Endodermal cell (in vitro differentiated cells): ENCODE data around the gene TNIK. TPM values are rescaled to one million over a fixed set of nuclear protein-coding genes. Genes with fewer than 3 reads are reported as not detected.

Source experiments
- DNase-seq: peaks from one replicate; pipeline ENCODE4 v3.0.0-alpha.2; 2017
- H3K27ac ChIP-seq: 2 replicates; pipeline ENCODE4 v1.5.1; 2013; ENCODE audit warnings: mild to moderate bottlenecking, low read depth, low read length, moderate library complexity
- H3K27me3 ChIP-seq: 2 replicates; pipeline ENCODE4 v1.6.1; 2013; ENCODE audit warnings: mild to moderate bottlenecking, low read length, moderate library complexity; ENCODE audit not compliant: insufficient read depth, control insufficient read depth, poor library complexity, severe bottlenecking
- H3K36me3 ChIP-seq: 2 replicates; pipeline ENCODE4 v1.7.0; 2013; ENCODE audit warnings: mild to moderate bottlenecking, low read length, moderate library complexity; ENCODE audit not compliant: control insufficient read depth, insufficient read depth
- H3K4me1 ChIP-seq: one replicate; pipeline ENCODE4 v1.7.0; 2013; ENCODE audit warnings: low read length; ENCODE audit not compliant: control insufficient read depth, insufficient read depth
- H3K4me3 ChIP-seq: 2 replicates; pipeline ENCODE4 v1.5.1; 2013; ENCODE audit warnings: mild to moderate bottlenecking, low read length, moderate library complexity
- H3K9ac ChIP-seq: 2 replicates; pipeline ENCODE4 v1.6.1; 2013; ENCODE audit warnings: mild to moderate bottlenecking, low read length, moderate library complexity; ENCODE audit not compliant: poor library complexity, severe bottlenecking; ENCODE audit errors: extremely low read depth
- H3K9me3 ChIP-seq: 2 replicates; pipeline ENCODE4 v1.6.1; 2013; ENCODE audit warnings: mild to moderate bottlenecking, low read length, moderate library complexity; ENCODE audit not compliant: control insufficient read depth
- H3K27ac Mint-ChIP-seq: 2 replicates; pipeline ENCODE4 v1.8.0; 2020; ENCODE audit warnings: mixed read lengths
- H3K27me3 Mint-ChIP-seq: 2 replicates; pipeline ENCODE4 v1.8.0; 2021; ENCODE audit warnings: mild to moderate bottlenecking, mixed read lengths; ENCODE audit not compliant: insufficient read depth
- H3K36me3 Mint-ChIP-seq: 2 replicates; pipeline ENCODE4 v1.8.0; 2020; ENCODE audit warnings: low read depth, mixed read lengths
- H3K4me1 Mint-ChIP-seq: 2 replicates; pipeline ENCODE4 v1.8.0; 2020; ENCODE audit warnings: mixed read lengths
- H3K4me3 Mint-ChIP-seq: 2 replicates; pipeline ENCODE4 v1.8.0; 2020; ENCODE audit warnings: mild to moderate bottlenecking, moderate library complexity, mixed read lengths
- H3K9me3 Mint-ChIP-seq: 2 replicates; pipeline ENCODE4 v1.8.0; 2020; ENCODE audit warnings: mild to moderate bottlenecking, mixed read lengths
- CTCF ChIP-seq: fragments of 200-600 bp; sonication (generic); conservative IDR thresholded peaks from 2 replicates; pipeline ENCODE4 v1.5.0; 2021; ENCODE audit warnings: antibody characterized with exemption, mild to moderate bottlenecking
- WGBS, 2 experiments: methylation state at CpG; one replicate each; pipeline versions ENCODE4 v1.1.5 to v1.1.7; 2013; ENCODE audit warnings: missing lambda C conversion rate in 2 of 2, mixed read lengths in 1 of 2; ENCODE audit not compliant: insufficient coverage in 1 of 2, insufficient read length in 1 of 2; 5-methylcytosine and 5-hydroxymethylcytosine counted together
- total RNA-seq, 2 donors: library from RNA; stranded (reverse); fragmentation: NEBNext Ultra II Directional in 1 of 2; extraction: Animal tissue kit (Norgen Biotek cat#: 25700) in 1 of 2; gene quantifications; 2 replicates in 1 of 2; 3 replicates in 1 of 2; pipeline ENCODE4 v1.2.1, GENCODE V29; 2021

TNIK gene
- total RNA-seq, 2 donors from 2014 or later: 12.2 to 14.9 TPM

- H3K9me3 Mint-ChIP-seq: no peaks in the 10 kb centered on the region
- no peak for DNase-seq
- H3K9ac ChIP-seq: no peak overlapping the region
- no peak for TF ChIP-seq CTCF
- peaks cover 2% of the 10 kb centered on the region for H3K27me3 Mint-ChIP-seq
- no peaks in the 10 kb centered on the region for H3K36me3 Mint-ChIP-seq
- H3K4me1 Mint-ChIP-seq: peaks cover 9% of the 10 kb centered on the region
- no peaks in the 10 kb centered on the region for H3K36me3 ChIP-seq
- H3K27ac Mint-ChIP-seq: no peak overlapping the region
- H3K27ac ChIP-seq: no peak overlapping the region
- no peaks in the 10 kb centered on the region for H3K4me1 ChIP-seq
- H3K9me3 ChIP-seq: no peaks in the 10 kb centered on the region
- 91 to 100% methylated on average over 1 to 2 of the region's 2 CpGs for WGBS, 2 experiments
- H3K27me3 ChIP-seq: no peaks in the 10 kb centered on the region
- no peak overlapping the region for H3K4me3 Mint-ChIP-seq
- no peak overlapping the region for H3K4me3 ChIP-seq
Observed at GRCh38 chr3:171416666-171417065, 43.5 kb downstream of the TNIK start.

GRCh38 chr3:171416061-171416460 lies 44.1 kb downstream of the TNIK start:
- peaks cover 2% of the 10 kb centered on the region for H3K27me3 Mint-ChIP-seq
- no peaks in the 10 kb centered on the region for H3K36me3 Mint-ChIP-seq
- 82 to 88% methylated on average over 3 to 5 of the region's 5 CpGs for WGBS, 2 experiments
- Histone ChIP-seq H3K4me3 (no peak overlapping the region), H3K27ac (no peak overlapping the region), H3K4me1 (no peaks in the 10 kb centered on the region), H3K27me3 (no peaks in the 10 kb centered on the region), H3K36me3 (no peaks in the 10 kb centered on the region), H3K9ac (no peak overlapping the region), H3K9me3 (peaks cover 1% of the 10 kb centered on the region)
- H3K4me3 Mint-ChIP-seq: no peak overlapping the region
- peaks cover 9% of the 10 kb centered on the region for H3K4me1 Mint-ChIP-seq
- no peaks in the 10 kb centered on the region for H3K9me3 Mint-ChIP-seq
- no peak for TF ChIP-seq CTCF
- DNase-seq: no peak
- no peak overlapping the region for H3K27ac Mint-ChIP-seq

- H3K4me1 Mint-ChIP-seq: peaks cover 9% of the 10 kb centered on the region
- WGBS, 2 experiments: 91 to 100% methylated on average over 1 to 2 of the region's 2 CpGs
- no peak overlapping the region for H3K27ac Mint-ChIP-seq
Observed at GRCh38 chr3:171415070-171415469, 45.1 kb downstream of the TNIK start.

More at GRCh38 chr3:171415070-171415469, 45.1 kb downstream of the TNIK start:
- Histone ChIP-seq H3K4me3 (no peak overlapping the region), H3K36me3 (no peaks in the 10 kb centered on the region), H3K27ac (no peak overlapping the region), H3K4me1 (no peaks in the 10 kb centered on the region), H3K9ac (no peak overlapping the region), H3K9me3 (peaks cover 6% of the 10 kb centered on the region), H3K27me3 (no peaks in the 10 kb centered on the region)
- TF ChIP-seq CTCF: no peak
- Mint-ChIP-seq H3K27me3 (peaks cover 2% of the 10 kb centered on the region), H3K9me3 (no peaks in the 10 kb centered on the region), H3K36me3 (no peaks in the 10 kb centered on the region), H3K4me3 (no peak overlapping the region)
- no peak for DNase-seq
